ENCODE measurements around the gene LIMK2.

DNA sequence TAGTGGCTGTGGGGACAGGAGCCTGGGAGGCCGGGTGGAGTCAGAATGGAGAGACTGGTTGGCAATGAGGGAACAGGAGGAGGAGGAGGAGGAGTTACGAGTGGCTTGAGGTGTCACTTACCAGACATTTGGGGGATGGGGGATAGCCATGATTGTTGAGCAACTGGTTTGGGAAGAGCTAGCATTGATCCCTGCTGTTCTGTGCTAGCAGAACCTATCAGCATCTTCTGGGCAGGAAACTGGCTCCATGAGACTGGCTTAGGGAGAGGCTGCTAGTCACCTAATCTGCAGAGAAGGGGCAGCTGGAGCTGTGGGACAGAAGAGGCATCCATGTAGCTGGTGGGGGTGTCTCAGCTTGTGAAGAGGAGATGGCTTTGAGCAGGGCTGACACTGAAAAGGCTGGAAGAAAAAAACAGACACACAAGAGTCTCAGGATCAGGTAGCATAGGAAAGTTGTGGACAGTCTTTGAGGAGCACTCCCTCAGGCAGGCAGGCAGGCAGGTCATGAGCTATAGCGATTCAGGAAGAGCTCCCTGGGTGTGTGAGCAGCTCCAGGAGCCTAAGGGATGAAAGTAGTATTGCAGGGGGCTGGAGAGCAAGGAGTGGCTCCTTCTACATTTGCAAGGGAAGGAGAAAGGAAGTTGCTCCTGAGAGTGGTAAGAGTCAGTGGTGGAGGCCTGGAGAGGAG lies 57.9 kb downstream of the LIMK2 start:
- TF ChIP-seq CTCF (IDR thresholded peaks at IDR 0.05; ENCODE audit: low read length) = no peak
- no peak for TF ChIP-seq EZH2phosphoT487 (IDR thresholded peaks at IDR 0.05; ENCODE audit: low read length)
- no peak for TF ChIP-seq EZH2 (optimal IDR thresholded peaks at IDR 0.05; ENCODE audit: low read depth, low read length)
